Trophoblast cell (in vitro differentiated cells and primary cell): ENCODE data around the gene DDHD1.

Source experiments
- DNase-seq, 2 donors: peaks; one replicate each; pipeline ENCODE4 v3.0.0-alpha.2; 2016
- H2AFZ ChIP-seq: 2 replicates; pipeline ENCODE4 v1.6.1; 2013; ENCODE audit warnings: low read length, moderate library complexity, mild to moderate bottlenecking; ENCODE audit not compliant: insufficient read depth, poor library complexity
- H2AK5ac ChIP-seq: 2 replicates; pipeline ENCODE4 v1.6.1; 2013; ENCODE audit warnings: mild to moderate bottlenecking, low read length
- H2BK120ac ChIP-seq: 2 replicates; pipeline ENCODE4 v1.6.1; 2013; ENCODE audit warnings: low read length, mild to moderate bottlenecking, moderate library complexity; ENCODE audit not compliant: insufficient read depth, poor library complexity
- H2BK12ac ChIP-seq: 2 replicates; pipeline ENCODE4 v1.6.1; 2013; ENCODE audit warnings: mild to moderate bottlenecking, low read length, moderate library complexity
- H2BK5ac ChIP-seq: 2 replicates; pipeline ENCODE4 v1.6.1; 2013; ENCODE audit warnings: low read length, low read depth, moderate library complexity, mild to moderate bottlenecking; ENCODE audit not compliant: poor library complexity
- H3K14ac ChIP-seq: 2 replicates; pipeline ENCODE4 v1.6.1; 2013; ENCODE audit warnings: mild to moderate bottlenecking, low read length
- H3K18ac ChIP-seq: 2 replicates; pipeline ENCODE4 v1.6.1; 2013; ENCODE audit warnings: mild to moderate bottlenecking, low read length
- H3K23ac ChIP-seq: 2 replicates; pipeline ENCODE4 v1.6.1; 2013; ENCODE audit warnings: low read length
- H3K27ac ChIP-seq: 2 replicates; pipeline ENCODE4 v1.5.1; 2013; ENCODE audit warnings: low read depth, mild to moderate bottlenecking, inconsistent platforms, low read length, moderate library complexity
- H3K27me3 ChIP-seq: 2 replicates; pipeline ENCODE4 v1.6.1; 2013; ENCODE audit warnings: inconsistent platforms, mild to moderate bottlenecking, low read length, moderate library complexity; ENCODE audit not compliant: insufficient read depth
- H3K36me3 ChIP-seq, 2 experiments: 1 replicate in 1 of 2; 2 replicates in 1 of 2; pipeline ENCODE4 v1.6.1; 2013; ENCODE audit warnings: low read length in 2 of 2, mild to moderate bottlenecking in 2 of 2, moderate library complexity in 1 of 2; ENCODE audit not compliant: insufficient read depth in 2 of 2, control insufficient read depth in 1 of 2
- H3K4ac ChIP-seq: 2 replicates; pipeline ENCODE4 v1.6.1; 2013; ENCODE audit warnings: low read depth, mild to moderate bottlenecking, low read length, moderate library complexity
- H3K4me1 ChIP-seq, 2 experiments: 1 replicate in 1 of 2; 2 replicates in 1 of 2; pipeline ENCODE4 v1.6.1; 2013; ENCODE audit warnings: low read length in 2 of 2, mild to moderate bottlenecking in 2 of 2, moderate library complexity in 1 of 2; ENCODE audit not compliant: insufficient read depth in 2 of 2, control insufficient read depth in 1 of 2
- H3K4me2 ChIP-seq: 2 replicates; pipeline ENCODE4 v1.6.1; 2013; ENCODE audit warnings: inconsistent platforms, mild to moderate bottlenecking, low read length, moderate library complexity
- H3K4me3 ChIP-seq: 2 replicates; pipeline ENCODE4 v1.5.1; 2013; ENCODE audit warnings: mild to moderate bottlenecking, low read depth, low read length, inconsistent platforms
- H3K79me1 ChIP-seq: one replicate; pipeline ENCODE4 v1.6.1; 2013; ENCODE audit warnings: low read length
- H3K79me2 ChIP-seq: 2 replicates; pipeline ENCODE4 v1.6.1; 2013; ENCODE audit warnings: low read length, mild to moderate bottlenecking; ENCODE audit not compliant: control insufficient read depth, insufficient read depth, poor library complexity
- H3K9ac ChIP-seq: 2 replicates; pipeline ENCODE4 v1.6.1; 2013; ENCODE audit warnings: mild to moderate bottlenecking, low read length
- H3K9me3 ChIP-seq: 2 replicates; pipeline ENCODE4 v1.6.1; 2013; ENCODE audit warnings: low read depth, mild to moderate bottlenecking, control low read depth, inconsistent platforms, low read length; ENCODE audit not compliant: insufficient read depth
- H4K12ac ChIP-seq: 2 replicates; pipeline ENCODE4 v1.6.1; 2013; ENCODE audit warnings: low read depth, mild to moderate bottlenecking, low read length, moderate library complexity
- H4K8ac ChIP-seq: 2 replicates; pipeline ENCODE4 v1.6.1; 2013; ENCODE audit warnings: low read depth, mild to moderate bottlenecking, low read length, moderate library complexity
- H4K91ac ChIP-seq: one replicate; pipeline ENCODE4 v1.6.1; 2013; ENCODE audit warnings: low read depth, mild to moderate bottlenecking, low read length, moderate library complexity
- WGBS: extraction: QIAGEN DNeasy Blood & Tissue Kit; methylation state at CpG from one replicate; pipeline ENCODE4 v1.1.7; 2013; ENCODE audit warnings: missing lambda C conversion rate; ENCODE audit not compliant: insufficient read length, insufficient coverage; ENCODE audit errors: extremely low coverage; 5-methylcytosine and 5-hydroxymethylcytosine counted together

DDHD1 gene

DNA sequence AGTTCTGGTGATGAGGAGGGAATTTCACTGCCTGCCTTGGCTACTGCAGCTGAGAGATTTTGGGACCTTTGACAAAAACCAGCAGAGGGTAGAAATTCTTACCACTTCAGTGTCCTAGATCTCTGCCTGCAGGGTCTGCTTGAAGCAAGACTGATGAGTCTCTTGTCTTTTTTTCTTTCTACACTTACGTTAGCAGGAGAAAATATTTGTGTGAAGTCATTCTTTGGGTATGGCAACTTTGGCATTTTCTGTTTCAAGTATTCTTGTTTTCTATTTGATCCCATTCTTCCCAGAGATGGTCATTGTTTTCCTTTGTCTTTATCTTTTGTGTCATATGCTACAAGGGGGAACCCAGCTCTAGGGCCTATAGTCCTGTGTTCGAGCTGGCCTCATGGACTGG is 136.6 kb downstream of the DDHD1 start:
- Histone ChIP-seq H3K27me3 (no peaks in the 10 kb centered on the region), H4K8ac (no peak overlapping the region), H3K79me2 (no peaks in the 10 kb centered on the region), H3K23ac (no peak overlapping the region), H3K4ac (no peak overlapping the region), H2AFZ (no peak overlapping the region), H2BK120ac (peak overlapping the region; percentile 22), H4K91ac (no peak overlapping the region), H2AK5ac (no peak overlapping the region), H3K27ac (peak overlapping the region; percentile 51), H3K14ac (no peak overlapping the region), H2BK5ac (no peak overlapping the region), H3K4me1 (peaks cover 0 to 6% of the 10 kb centered on the region in 2 experiments), H3K79me1 (no peaks in the 10 kb centered on the region), H3K4me3 (no peak overlapping the region), H2BK12ac (no peak overlapping the region), H3K4me2 (no peak overlapping the region), H3K36me3 (no peaks in the 10 kb centered on the region), H3K9me3 (no peaks in the 10 kb centered on the region), H3K9ac (no peak overlapping the region), H4K12ac (no peak overlapping the region), H3K18ac (no peak overlapping the region)
- WGBS = no CpG with 5 or more reads among the region's 2 CpGs
- peak; percentile 60 to 89 for DNase-seq

DNA sequence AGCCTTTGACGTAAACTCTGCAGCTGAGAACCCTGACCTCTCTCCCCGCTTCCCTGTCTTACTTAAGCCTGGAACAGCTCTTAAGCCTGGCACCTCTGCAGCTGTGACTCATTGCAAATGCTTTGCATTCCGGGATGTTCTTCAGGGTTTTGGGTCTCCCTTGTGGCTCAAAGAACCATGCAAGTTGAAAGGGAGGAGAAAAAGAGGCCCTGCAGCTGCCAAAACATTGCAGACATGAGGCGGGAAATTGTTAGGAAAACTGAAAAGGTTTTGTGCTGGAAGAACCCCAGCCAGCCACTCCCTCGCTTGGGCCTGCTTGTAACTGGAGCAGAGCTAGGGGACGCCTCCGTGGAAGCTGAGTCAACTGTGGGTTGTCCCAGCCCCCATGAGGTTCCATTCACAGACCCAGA is 142.1 kb downstream of the DDHD1 start:
- H4K91ac ChIP-seq = no peak overlapping the region
- H3K23ac ChIP-seq = no peak overlapping the region
- no peak overlapping the region for H3K4ac ChIP-seq
- no peak overlapping the region for H2BK120ac ChIP-seq
- no CpG with 5 or more reads among the region's 7 CpGs for WGBS
- H3K4me3 ChIP-seq = no peak overlapping the region
- no peak overlapping the region for H2AFZ ChIP-seq
- H3K18ac ChIP-seq = no peak overlapping the region
- H2BK5ac ChIP-seq = no peak overlapping the region
- H3K79me1 ChIP-seq = no peaks in the 10 kb centered on the region
- peak overlapping the region; percentile 3 for H3K4me2 ChIP-seq
- H3K9ac ChIP-seq = no peak overlapping the region
- peak overlapping the region; percentile 5 for H4K12ac ChIP-seq
- H3K27ac ChIP-seq = peak overlapping the region; percentile 58
- H3K14ac ChIP-seq = no peak overlapping the region
- H3K36me3 ChIP-seq = peaks cover 0 to 1% of the 10 kb centered on the region in 2 experiments
- peak; percentile 5 to 36 for DNase-seq
- H3K27me3 ChIP-seq = no peaks in the 10 kb centered on the region
- no peak overlapping the region for H4K8ac ChIP-seq
- no peak overlapping the region for H2AK5ac ChIP-seq
- peaks cover 0 to 10% of the 10 kb centered on the region in 2 experiments for H3K4me1 ChIP-seq
- H3K9me3 ChIP-seq = no peaks in the 10 kb centered on the region
- H3K79me2 ChIP-seq = no peaks in the 10 kb centered on the region
- no peak overlapping the region for H2BK12ac ChIP-seq

DNA sequence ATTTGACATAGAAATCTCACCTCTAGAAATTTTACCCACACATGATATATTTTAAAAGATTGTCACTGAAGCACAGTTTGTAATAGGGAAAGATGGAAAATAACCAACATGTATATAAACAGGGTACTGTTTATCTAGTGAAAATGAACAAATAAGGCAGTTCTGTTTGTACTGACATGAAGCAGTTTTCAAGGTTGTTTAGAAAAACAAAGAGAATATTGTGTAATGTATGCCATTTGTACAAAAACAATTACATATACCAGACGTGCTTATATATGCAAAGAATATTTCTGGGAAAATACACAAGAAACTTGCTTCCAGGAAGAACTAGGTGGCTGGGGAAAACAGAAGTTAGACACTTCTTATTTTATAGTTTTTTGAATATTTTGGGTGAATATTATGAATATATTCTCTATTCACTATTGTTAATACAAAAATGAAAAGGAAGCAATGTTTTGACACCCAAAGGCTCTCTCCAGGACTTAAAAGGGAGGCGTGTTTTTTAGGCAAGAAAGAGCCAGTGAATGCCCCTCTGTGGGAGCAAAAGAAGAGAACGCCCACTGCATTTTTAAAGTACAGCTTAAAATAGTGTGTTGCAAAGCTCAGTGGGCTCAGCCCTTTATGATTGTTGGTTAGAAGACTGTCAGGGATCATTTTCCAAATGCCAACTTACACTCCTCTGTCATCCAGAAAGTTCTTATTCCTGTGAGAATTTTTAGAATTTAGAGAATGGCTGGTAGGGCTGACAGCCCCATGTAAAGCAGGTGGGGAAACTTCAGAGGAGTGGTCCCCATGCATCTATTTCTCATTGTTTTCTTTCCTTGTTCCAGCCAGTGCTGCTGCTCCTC is 142.7 kb downstream of the DDHD1 start:
- Histone ChIP-seq H3K27ac (no peak overlapping the region), H3K36me3 (peaks cover 0 to 1% of the 10 kb centered on the region in 2 experiments), H2BK120ac (no peak overlapping the region), H3K27me3 (no peaks in the 10 kb centered on the region), H2AFZ (no peak overlapping the region), H3K79me1 (no peaks in the 10 kb centered on the region), H2BK12ac (no peak overlapping the region), H2AK5ac (no peak overlapping the region), H3K14ac (no peak overlapping the region), H2BK5ac (no peak overlapping the region), H3K9me3 (no peaks in the 10 kb centered on the region), H3K18ac (no peak overlapping the region), H3K9ac (no peak overlapping the region), H3K4me1 (peaks cover 0 to 10% of the 10 kb centered on the region in 2 experiments), H4K91ac (no peak overlapping the region), H3K4me2 (peak overlapping the region; percentile 8), H3K4ac (no peak overlapping the region), H4K8ac (no peak overlapping the region), H3K79me2 (no peaks in the 10 kb centered on the region), H3K4me3 (no peak overlapping the region), H4K12ac (no peak overlapping the region), H3K23ac (no peak overlapping the region)
- no peak for DNase-seq
- WGBS = no CpG with 5 or more reads among the region's 3 CpGs

DNA sequence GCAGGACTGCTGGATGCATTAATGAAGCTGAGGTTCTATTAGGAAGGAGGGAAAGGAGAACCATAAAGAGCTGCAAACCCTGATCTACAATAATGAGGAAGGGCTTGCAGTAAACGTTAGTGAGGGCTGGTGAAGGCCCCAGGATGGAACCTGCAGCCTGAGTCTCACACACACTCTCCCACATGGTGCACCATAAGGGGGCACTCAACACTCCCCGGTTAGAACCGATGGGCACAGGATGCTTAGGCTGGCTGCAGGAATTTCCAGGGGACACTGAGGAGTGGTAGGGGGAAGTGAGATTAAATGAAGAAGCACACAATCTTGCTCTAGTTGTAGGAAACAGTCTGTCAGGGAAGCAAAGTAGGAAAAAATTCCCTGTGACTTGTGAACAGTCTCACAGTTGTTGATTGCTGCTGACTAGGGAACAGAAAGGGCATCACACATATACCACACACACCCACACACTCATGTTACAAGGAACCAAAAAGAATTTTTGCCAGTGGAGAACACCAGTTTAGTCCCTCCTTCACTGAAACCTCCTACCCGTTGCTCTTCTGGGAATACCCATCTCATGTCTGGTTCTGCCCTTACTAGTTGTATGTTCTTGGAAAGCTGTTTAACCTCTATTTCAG is 146.1 kb downstream of the DDHD1 start:
- no peak overlapping the region for H2BK12ac ChIP-seq
- DNase-seq = no peak
- no peak overlapping the region for H2AFZ ChIP-seq
- no peak overlapping the region for H3K9ac ChIP-seq
- H3K14ac ChIP-seq = no peak overlapping the region
- no peaks in the 10 kb centered on the region for H3K27me3 ChIP-seq
- WGBS = no CpG with 5 or more reads among the region's 4 CpGs
- H3K18ac ChIP-seq = no peak overlapping the region
- H3K4me3 ChIP-seq = no peak overlapping the region
- H2AK5ac ChIP-seq = no peak overlapping the region
- H3K23ac ChIP-seq = no peak overlapping the region
- H2BK120ac ChIP-seq = no peak overlapping the region
- no peak overlapping the region for H4K8ac ChIP-seq
- no peak overlapping the region for H3K4ac ChIP-seq
- no peak overlapping the region for H3K4me2 ChIP-seq
- no peaks in the 10 kb centered on the region for H3K79me2 ChIP-seq
- no peaks in the 10 kb centered on the region for H3K9me3 ChIP-seq
- no peaks in the 10 kb centered on the region for H3K79me1 ChIP-seq
- no peak overlapping the region for H3K27ac ChIP-seq
- H3K36me3 ChIP-seq = peaks cover 0 to 1% of the 10 kb centered on the region in 2 experiments
- H3K4me1 ChIP-seq = peaks cover 2 to 13% of the 10 kb centered on the region in 2 experiments
- no peak overlapping the region for H4K91ac ChIP-seq
- H2BK5ac ChIP-seq = no peak overlapping the region
- no peak overlapping the region for H4K12ac ChIP-seq
